Stimulated activated CD4-positive, alpha-beta T cell treated with anti-CD3 and anti-CD28 coated beads, Interleukin-12 subunit alpha, Interleukin-12 subunit beta, amount 100 ng/mL, for 4 hours (primary cell): ENCODE results near the gene CNKSR1.
"Not testable (repeated sequence)": the region's sequence is repeated elsewhere in the genome, so short reads cannot be mapped to it uniquely, and the experiment has no call there.

ENCODE experiments used
- DNase-seq: peaks from one replicate; pipeline ENCODE4 v3.0.0-alpha.2; 2020

The CNKSR1 gene

DNA sequence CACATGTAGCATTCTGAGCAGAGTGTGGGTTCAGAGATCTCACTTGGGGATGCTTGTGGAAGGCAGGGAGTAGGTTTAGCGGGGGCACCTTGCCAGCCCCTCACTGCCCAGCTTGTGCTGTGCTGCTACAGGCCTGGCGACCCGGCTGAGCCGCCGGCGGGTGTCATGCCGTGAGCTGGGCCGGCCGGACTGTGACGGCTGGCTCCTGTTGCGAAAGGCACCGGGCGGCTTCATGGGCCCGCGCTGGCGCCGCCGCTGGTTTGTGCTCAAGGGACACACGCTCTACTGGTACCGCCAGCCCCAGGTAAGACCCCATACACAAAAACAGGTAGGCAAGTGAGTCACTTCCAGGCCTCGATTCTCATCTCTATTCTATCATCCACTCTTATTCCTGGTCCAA is 7.6 kb downstream of the CNKSR1 start:
- no peak for DNase-seq

DNA sequence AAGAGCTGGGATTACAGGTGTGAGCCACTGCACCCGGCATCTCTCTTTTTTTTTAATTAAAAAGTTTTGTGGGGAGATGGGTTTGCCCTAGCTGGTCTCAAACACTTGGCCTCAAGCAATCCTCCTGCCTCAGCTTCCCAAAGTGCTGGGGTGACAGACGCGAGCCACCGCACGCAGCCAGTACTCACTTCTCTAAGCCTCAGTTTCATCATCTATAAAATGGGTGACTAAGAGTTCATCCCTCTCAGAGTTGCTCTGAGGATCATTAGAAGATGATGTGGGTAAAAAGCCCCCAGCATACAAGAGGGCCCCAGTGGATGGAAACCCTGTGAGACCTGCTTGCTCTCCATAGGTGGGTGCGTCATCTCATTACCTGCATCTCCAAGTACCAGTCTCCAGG is 10.6 kb downstream of the CNKSR1 start:
- no peak for DNase-seq

DNA sequence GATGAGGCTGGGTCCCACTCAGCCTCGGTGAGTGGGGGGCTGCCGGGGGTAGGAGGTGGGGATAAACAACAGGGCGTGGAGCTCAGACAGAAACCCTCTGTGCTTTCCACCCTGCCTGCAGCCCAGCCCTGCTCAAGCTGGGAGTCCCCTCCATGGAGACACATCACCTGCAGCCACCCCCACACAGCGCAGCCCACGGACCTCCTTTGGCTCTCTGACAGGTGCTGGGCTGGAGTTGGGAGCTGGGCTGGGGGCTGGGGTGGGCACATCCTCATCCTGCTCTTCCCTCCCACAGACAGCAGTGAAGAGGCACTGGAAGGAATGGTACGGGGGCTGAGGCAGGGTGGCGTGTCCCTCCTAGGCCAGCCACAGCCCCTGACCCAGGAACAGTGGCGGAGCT is 11.2 kb downstream of the CNKSR1 start:
- DNase-seq = no peak

DNA sequence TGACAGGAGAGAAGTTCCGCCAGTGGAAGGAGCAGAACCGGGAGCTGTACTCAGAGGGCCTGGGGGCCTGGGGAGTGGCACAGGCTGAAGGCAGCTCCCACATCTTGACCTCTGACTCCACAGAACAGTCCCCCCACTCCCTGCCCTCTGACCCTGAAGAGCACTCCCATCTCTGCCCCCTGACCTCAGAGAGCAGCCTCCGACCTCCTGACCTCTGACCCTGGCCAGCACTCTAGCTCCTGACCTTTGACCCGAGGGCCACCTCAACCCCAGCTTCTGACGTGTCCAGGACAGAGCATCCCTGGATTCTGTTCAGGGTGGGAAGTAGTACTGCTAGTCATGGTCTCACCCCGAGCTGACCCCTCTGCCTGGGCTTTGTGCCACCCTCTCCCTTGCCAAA is 12.0 kb downstream of the CNKSR1 start:
- no peak for DNase-seq

DNA sequence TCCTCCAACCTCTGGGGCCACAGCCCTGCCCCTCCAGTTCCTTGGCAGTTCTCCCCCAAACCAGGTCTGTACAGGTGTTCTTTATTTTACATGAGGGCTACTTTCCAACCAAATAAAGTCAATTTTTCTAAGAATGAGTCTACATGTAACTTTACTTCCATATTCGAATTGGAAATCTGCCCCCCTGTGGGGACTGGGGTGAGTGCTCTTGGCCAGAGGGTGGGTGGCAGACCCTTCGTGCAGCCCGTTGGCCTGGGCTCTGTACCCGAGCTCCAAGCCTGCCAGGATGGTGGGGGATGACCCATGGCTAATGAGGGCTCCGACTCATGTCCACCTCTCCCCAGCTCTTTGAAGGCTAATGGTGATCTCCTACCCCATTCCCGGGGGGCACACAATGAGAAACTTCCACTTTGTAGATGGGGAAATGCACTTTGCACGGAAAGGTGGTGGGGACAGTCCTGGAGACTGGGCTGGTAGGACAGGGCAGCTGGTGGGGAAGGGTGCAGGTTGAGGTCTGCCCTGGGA is 12.5 kb downstream of the CNKSR1 start:
- DNase-seq = no peak

DNA sequence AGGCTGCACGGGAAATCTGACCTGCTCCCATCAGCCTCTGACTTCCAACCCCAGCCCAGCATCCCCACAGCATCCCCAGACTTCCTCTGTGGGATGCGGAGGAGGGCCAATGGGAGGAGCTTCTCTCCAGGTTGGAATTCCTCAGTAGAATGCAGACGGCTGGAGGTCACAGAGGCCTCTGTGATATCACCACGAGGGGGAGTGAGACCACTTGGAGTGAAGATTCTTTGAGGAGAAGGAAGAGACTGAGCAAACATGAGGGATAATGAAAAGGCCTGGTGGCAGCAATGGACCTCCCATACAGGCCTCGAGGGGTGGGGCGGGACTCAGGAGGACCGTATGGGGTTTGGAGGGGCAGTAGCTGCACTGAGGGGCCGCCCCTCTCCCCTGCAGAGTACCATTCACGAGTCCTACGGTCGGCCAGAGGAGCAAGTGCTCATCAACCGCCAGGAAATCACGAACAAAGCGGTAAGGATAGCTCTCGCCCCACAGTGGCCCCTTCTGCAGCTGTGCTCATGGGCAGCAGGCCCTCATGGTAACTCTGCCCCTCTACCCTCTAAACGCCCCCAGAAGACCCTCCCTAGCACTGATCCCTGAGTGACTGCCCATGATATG is 13.2 kb downstream of the CNKSR1 start, which contains the start of gene CATSPER4:
Gene CATSPER4 (plus strand): TSS at position 230 of the 615 bp plus-strand sequence. CDS start 26 bp downstream, at position 256.
- DNase-seq = no peak

DNA sequence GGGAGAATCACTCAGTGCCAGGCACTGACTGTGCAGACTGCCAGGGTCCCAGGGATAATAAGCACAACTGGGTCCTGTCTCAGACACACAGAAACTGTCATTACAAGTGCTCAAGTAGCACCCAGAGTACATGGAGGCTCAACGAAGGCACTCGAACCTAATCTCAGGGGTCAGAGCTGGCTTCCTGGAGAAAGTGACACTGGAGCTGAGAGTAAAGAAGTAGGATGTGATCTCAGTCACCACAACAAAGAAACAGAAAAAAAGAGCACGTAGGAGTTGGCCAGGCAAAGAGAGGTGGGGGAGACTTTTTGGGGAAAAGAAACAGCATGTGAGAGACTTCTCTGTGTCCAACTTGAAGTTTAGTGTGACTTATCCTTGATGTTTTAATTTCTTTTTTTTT is 14.4 kb downstream of the CNKSR1 start:
- DNase-seq = no peak

DNA sequence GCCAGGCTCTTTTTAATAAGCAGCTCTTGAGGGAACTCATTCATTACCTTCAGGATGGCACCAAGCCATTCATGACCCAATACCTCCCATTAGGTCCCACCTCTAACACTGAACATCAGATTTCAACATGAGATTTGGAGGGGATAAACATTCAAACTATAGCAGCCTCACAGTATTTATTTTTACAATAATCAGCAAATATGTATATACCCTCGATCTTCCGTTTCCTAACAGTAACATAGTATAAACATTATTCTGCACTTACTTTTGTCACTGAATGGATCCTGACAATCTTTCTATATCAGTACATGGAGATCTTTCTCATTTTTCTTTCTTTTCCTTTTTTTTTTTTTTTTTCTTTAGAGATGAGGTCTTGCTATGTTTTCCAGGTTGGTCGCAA is 18.5 kb downstream of the CNKSR1 start:
- DNase-seq = no peak

DNA sequence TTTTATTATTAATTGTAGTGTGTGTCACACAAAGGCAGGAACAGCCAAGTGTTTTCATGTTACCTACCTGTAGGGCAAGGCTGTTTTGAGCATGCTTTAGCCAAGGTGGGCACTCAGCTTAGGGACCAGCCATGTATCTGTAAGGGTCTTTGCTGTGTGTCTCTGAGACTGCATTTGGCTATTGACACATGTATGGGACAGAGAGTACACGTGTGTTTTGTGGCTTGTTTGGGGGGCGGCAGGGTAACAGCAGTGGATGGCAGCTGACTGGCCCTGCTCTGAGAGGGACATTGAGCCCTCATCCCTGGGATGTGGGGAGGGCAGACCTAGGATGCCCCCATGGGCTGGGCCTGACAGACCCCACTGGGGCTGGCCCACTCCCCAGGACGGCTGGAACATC is 20.0 kb downstream of the CNKSR1 start:
- DNase-seq = no peak

DNA sequence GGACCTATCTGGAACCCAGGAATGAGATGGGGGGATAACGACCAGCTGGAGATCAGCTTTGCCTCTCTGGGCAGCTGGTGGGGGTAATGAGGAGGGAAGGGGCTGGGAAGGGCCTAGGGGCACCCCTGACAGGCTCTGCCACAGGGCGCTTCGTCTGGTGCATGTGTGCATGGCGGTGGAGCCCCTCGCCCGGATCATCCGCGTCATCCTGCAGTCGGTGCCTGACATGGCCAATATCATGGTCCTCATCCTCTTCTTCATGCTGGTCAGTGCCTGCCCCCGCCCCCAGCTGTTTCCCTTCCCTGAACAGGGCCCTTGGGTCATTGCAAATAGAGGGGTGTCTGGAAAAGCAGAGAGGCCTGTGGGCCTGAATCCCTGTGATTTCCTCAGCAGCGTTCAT is 20.5 kb downstream of the CNKSR1 start:
- no peak for DNase-seq

DNA sequence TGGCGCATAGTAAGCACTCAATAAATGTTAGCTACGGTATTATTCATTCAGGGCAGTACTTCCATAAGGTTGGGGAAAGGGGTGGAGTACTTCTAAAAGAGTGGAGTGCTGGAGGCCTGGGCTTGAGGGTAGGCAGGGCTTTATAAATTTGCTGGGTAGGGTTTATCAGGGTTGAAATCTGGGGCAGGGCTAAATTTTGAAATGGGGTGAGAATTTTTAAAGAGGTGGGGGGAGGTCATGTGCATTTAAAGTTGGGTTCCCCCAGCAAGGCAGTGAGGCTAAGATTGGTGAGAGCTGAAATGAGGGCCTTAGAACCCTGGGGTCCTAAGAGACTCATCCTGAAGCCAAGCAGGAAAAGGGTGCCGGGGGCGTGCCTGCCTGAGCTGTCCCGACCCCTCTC is 23.1 kb downstream of the CNKSR1 start:
- no peak for DNase-seq

DNA sequence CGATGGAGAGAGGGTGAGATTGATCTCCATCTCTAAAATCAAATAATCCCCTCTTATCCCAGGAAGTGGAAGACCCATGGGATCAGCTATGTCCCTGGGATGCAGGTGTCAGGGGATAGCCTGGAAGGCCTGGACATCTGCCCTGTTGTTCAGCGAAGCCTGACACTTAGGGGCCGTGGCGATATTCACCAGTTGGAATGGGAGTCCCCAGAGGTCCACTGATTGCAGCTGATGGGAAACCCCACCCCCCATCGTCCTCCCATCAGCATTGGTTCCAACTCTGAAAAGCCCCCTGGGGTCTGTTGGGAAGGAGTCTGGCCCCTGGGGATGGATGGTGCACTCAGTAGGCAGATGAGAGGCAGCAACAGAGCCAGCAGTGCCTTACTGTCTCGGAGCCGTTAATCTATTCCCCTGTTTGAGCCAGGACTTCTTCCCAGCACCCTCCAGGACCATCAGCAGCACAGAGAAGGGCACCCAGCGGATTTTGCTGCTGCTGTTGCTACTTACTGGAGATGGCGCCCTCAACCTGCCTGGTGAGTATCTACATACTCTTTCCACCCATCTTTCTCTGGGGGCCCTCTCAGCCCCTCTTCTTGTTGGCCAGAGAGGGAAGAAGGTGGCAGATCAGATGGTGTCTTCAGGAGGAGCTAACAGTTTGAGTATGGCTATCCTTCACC is 26.5 kb downstream of the CNKSR1 start:
- DNase-seq = no peak

DNA sequence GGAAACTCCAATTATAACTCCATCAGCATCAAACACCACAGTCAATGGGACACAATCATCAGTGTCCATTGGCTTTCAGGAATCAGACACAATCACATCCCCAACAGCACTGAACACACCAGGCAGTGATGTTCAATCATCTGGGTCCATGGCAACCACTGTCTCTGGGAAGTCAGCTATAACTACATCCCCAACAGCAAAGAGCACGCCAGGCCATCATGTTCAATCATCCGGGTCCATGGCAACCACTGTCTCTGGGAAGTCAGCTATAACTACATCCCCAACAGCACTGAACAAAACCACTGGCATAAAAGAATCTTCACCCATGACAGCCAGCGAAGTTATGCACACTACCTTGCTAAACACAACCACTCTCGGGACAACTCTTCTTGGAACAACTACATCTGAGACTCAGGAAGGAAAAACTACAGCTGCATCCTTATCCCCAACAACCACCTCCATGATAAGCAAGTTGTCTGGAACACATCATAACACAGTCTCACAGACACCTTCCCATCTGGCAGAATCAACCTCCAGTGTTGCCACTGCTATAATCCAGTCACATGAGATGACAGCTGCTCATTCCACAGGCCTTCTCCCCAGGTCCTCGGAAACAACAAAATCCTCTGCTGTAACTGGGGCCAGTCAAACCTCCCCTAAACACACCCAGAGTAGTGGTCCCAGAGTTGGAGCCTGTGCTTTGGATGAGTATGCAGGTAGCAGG is 33.0 kb downstream of the CNKSR1 start:
- no peak for DNase-seq

DNA sequence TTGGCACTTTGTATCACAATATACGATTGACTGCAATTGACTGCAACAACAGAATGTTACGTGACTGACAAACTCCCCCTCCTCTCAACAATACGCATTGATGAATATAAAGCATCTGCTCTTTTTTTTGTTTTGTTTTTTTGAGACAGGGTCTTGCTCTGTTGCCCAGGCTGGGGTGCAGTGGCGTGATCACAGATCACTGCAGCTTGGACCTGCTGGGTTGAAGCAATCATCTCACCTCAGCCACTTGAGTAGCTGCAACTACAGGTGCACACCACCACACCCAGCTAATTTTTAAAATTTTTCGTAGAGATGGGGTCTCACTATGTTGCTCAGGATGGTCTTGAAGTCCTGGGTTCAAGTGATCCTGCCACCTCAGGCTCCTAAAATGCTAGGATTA is 35.4 kb downstream of the CNKSR1 start:
- no peak for DNase-seq

DNA sequence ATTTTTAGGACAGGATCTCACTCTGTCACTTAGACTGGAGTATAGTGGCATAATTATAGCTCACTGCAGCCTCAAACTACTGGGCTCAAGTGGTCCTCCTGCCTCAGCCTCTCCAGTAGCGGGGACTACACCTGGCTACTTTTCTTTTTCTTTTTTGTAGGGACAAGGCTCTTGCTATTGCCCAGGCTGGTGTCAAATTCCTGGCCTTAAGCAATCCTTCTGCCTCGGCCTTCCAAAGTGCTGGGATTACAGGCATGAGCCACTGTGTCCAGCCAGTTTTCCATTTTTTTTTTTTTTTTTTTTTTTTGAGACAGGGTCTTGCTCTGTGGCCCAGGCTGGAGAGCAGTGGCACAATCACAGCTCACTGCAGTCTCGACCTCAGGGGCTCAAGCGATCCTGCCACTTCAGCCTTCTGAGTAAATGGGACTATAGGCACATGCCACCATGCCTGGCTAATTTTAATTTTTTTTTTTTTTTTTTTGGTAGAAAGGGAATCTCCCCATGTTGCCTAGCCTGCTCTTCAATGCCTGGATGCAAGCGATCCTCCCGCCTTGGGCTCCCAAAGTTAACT is 36.1 kb downstream of the CNKSR1 start:
- no peak for DNase-seq

DNA sequence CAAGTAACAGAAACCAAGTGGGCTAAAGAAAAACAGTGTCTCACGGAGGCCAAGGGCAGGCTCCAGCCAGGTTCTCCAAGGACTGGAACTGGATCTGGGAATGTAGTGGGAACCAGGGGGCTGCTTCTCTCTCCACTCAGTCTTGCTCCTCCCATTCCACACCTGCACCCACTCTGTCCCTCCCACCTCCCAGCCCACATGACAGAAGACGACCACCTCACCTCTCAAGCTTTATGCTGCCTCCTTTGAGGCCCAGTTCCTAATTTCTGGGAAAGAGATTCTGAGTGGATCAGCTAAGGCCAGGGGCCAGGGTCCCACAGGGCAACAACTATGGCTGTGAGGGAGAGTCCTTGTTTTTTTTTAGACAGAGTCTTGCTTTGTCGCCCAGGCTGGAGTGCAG is 38.0 kb downstream of the CNKSR1 start:
- no peak for DNase-seq

DNA sequence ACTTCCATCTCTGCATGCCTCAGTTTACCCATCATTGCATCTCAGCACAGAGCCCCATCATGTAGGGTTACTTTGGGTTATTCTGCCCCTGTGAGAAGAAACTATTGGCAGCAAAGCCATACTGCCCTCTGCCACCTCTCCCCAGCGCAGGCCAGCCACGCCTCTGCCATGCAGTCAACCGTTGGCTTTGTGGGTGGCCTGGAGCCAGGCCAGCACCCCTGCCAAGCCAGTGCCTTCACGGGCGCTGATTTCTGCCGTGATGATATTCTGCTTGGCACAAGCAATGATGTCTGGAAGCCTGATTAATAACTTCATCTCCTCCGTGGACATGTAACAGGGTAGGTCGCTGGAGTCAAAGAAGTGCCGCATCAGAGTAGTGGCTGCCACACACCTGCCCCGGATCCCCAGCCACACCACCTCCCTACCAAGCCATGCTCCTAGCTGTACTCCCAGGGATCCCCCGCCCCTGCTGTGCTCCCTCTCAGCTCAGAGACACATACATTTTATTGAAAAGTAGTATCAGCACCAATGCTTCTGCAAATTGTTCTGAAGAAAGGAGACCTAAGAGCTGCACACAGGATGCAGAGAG is 41.7 kb downstream of the CNKSR1 start:
- DNase-seq = no peak

DNA sequence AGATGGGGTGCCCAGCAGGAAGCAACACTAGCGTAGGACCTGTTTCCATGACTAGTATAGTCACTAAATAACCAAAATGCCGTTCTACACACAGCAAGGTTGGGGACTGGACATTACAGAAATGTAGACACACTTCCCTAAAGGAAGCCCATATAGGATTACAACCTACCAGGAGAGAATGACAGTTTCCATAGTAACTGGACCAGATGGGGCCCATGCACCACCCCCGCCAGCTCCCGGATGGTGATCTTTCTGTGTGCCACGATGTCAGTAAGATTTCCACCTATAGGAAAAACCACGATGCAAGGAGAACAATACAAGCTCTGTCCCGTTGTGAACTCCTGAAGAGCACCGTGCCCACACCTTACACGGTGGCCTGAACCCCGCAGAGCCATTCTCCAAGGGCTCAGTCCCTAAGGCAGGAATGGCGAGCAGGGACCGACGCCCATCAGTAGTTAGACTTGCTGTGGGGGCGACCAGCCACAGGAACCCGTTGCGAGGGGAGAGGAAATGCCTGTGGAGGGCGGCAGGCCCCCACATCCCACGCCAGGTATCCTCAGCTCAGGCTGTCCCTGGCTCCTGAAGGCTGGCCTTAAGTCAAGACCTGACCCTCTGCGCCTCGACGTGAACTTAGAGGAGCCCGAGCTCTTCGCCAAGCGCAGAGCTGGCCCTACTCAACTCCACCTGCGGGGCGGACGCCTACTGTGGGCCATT is 43.1 kb downstream of the CNKSR1 start:
- DNase-seq = no peak

DNA sequence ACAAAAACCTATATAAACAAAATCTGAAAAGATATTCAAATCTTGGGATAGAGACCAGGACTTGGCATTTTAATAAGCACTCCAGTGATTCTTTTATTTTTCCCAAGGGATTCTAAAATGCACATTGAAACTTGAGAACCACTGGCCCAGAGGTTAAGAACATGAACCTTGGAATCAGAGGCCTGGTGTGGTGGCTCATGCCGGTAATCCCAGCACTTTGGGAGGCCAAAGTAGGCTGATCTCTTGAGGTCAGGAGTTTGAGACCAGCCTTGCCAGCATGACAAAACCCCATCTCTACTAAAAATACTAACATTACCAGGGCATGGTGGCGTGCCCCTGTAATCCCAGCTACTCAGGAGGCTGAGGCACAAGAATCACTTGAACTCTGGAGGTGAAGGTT is 43.8 kb downstream of the CNKSR1 start:
- no peak for DNase-seq

DNA sequence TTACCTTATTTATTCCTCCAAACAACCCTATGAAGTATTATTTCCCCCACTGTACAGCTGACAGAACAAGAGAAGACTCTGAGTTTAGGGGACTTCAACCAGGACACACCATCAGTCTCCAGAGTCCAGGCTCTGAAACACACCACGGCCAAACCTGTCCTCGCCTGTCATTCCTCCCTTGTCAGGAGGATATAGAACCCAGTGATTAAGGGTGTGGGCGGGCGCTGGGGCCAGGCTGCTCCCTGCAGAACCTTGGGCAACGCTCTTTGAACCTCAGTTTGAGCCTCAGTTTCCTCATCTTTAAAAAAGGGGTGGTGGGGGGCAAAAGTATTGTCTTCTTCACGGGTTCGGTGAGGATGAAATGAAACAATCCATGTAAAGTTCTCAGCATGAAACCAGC is 47.3 kb downstream of the CNKSR1 start:
- DNase-seq = no peak

DNA sequence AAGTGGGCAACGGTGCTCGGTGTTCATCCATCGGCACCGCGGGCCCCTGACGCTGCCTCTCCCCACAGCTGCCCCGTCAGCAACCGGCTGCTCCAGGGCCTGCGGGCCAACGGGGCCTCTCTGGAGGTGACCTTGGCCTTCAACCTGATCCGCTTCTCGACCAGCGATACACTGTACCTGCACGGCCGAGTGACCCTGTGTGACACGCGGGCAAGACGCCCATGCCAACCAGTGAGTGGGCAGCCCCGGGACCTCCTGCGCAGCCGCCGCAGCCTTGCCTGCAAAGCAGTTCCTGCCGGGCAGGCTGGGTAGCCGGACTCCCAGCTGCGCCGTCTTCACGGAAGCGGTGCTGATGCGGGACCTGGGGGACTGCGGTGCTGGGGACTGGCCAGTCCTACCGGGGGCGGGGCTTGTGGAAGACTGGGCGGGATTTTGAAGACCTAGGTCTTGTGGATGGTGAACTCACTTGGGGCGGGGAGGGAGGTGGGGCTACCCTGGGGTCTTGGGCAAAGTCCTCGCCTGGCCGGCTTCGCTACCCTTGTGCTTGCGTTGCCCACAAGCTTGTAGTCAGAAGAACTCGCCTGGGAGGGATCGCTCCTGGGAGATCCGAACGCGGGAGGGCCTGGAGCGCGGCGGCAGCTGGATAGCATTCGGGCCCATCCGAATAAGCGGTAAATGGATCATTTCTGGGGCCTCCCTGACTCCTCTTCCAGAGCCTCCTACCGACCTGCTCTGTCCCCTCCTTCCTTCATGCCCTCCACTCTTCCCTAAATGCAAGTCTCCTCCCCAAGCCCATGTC is 47.9 kb downstream of the CNKSR1 start:
- peak; percentile 52 for DNase-seq

DNA sequence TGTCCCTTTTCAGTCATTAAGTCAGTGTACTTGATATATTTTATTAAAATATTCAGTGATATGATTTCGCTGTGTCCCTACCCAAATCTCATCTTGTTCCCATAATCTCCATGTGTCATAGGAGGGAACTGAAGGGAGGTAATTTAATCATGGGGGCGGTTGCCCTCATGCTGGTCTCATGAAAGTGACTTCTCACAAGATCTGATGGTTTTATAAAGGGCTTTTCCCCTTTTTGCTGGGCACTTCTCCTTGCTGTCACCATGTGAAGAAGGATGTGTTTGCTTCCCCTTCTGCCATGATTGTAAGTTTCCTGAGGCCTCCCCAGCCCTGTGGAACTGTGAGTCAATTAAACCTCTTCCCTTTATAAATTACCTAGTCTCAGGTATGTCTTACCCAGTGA is 53.4 kb downstream of the CNKSR1 start:
- not testable (repeated sequence) for DNase-seq
